Skeletal muscle cell (primary cell): ENCODE measurements around the gene MIR17HG.

Experiments used
- DNase-seq: peaks from one replicate; pipeline ENCODE4 v3.0.0-alpha.2; 2010; ENCODE audit warnings: low read depth
- H3K4me3 ChIP-seq: 2 replicates; pipeline ENCODE4 v1.5.1; 2011; ENCODE audit warnings: low read depth, mild to moderate bottlenecking, control low read depth, low read length, moderate library complexity

Gene MIR17HG

DNA sequence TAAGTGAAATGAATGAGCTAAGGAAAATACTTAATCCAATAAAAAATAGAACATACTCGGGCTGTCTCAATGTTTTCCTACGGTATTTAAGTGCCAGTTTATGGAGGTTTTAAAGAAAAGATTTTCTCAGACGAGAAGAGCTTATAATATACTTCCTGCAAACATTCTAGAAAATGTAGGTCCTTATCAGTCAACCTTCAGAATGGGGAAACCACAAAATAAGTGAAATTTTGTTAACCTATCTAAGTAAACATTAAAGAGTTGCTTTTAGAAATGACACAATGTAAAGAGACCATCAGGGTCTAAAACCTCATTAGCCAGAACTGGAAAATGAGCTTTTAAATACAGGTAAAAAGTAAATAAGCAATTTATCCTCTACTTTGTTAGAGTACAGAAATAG is 12.1 kb downstream of the MIR17HG start:
- H3K4me3 ChIP-seq, result no peak overlapping the region
- DNase-seq, result no peak

DNA sequence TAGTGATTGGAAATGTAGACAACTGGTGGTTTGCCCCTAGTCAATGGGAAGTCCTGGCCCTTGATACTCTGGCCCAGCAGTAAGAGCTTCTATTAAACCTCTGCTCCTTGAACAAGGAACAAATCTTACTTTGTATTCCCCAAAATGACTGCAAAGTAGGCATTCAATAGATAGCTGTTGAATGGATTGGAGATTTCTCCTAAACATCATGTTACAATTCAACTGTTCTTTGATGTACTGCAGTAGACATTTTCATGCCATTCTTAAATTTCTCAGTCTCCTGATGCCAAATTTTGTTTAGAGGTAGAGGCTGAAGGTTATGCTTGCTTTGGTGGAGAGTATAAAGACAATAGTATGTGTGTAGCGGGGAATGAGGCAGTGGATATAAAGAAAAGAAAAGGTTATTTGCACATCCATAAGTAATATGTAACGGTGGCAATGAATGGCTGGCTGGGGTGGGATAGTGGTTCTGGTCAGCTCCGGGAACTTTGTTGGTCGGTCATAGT is 12.8 kb downstream of the MIR17HG start:
- no peak overlapping the region for H3K4me3 ChIP-seq
- no peak for DNase-seq

DNA sequence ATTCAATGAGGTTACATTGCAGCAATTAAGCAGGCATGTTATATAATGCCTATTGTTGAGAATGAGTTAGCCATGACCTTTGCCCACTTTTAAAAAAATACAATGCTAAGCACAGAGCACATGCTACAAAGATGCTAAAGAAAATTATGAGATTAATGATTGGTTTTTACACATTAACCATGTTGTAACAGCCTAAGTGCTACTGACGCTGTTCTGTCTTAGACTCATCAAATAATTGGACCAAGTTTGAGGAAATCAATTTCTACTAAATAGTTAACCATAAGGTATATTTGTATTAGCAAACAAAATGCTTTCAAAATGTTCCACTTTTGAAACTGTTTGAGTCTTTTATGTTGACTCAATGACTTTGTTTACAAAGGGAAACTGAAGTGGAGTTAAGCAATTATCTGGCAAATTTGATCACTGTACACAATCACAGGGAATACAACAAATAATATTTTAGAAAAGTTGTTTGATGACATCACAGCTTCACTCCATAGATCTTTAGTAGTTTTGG is 14.3 kb downstream of the MIR17HG start:
- H3K4me3 ChIP-seq, result no peak overlapping the region
- DNase-seq, result no peak

DNA sequence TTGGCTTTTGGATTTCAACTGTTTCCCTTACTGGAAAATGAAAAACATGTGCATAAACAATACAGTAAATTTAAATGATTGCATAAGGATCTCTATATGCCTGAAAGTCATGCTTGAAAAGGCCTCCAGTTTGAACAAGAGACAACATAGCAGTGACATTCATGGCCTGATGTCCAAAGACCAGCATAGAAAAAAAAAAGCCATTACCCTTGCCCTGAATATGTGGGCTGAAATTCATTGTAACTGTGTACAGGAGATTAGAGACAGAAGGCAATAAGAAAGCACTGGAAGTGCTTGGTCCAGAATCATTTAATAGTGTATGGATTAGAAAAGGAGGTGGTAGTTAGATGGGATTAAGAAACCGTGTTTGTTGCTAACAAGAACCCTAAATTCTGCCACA is 15.4 kb downstream of the MIR17HG start:
- no peak for DNase-seq
- no peak overlapping the region for H3K4me3 ChIP-seq

DNA sequence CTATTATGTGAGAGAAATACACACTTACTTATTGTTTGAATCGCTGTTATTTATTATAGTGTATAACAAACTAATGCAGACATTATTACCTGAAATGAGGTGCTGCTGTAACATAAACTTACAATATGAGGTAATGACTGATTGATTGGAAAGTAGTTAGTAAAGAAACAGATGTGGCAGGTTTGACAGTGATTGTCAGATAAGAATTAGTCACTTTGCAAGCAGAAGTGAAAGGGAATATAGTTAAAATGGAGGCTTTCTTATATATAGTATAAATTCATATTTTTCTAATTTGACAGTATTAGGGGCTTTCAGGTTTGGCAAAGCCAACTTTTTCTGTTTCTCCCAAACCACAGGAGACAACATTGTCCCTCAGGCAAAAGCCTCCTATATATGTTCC is 20.6 kb downstream of the MIR17HG start:
- no peak overlapping the region for H3K4me3 ChIP-seq
- no peak for DNase-seq

DNA sequence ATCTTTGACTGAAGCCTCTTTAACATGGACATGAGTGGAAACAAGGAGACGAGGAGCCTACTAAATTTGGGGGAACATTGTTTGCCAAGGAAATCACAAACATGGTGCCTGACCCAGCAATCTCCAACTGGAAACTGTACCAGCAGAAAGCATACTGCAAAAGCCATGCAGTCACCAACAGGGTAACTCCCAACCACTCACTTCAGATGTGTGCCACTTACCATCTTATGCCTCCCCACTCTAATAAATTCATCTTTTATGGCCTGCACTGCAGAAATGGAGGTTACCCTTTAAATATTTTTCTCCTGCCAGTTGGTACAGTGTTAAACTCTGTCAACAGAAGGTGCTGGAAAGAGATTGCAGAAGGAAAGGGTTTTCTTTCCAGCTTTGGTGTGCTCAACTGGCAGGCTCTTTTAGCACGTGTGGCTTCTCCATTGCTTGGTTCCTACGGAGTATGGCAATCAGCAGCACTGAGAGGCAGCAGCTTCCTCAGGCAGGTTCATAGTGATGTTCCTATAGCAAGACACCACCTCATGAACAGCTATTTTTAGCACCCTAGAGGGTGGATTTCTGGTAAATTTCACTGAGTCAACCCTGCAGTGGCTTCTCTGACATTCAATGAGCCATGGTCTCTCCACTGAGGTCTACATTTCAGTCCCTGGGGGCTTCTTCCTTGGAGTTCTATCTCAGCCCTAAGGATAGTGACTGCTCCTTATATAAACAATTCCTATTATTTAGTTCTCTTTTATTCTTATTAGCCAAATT is 21.4 kb downstream of the MIR17HG start:
- no peak overlapping the region for H3K4me3 ChIP-seq
- peak; percentile 17 for DNase-seq

DNA sequence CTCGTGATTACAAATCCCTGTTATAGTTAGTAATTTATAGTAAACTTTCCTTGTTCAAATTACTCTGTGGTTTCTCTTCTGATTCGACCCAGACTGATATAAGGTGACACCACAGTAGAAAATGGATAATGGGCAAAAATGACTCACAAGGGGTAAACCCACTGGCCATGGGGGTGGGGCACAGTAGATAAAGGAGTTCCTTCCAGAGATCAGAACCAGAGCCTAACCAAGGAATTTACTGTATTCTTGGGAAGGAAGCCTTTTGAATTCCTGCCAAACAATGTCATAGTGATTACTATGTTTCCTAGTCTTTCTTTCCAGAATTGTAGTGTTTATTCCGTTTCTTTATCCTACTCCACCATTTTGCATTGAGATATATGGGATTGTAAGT is 21.9 kb downstream of the MIR17HG start:
- no peak overlapping the region for H3K4me3 ChIP-seq
- DNase-seq, result no peak

DNA sequence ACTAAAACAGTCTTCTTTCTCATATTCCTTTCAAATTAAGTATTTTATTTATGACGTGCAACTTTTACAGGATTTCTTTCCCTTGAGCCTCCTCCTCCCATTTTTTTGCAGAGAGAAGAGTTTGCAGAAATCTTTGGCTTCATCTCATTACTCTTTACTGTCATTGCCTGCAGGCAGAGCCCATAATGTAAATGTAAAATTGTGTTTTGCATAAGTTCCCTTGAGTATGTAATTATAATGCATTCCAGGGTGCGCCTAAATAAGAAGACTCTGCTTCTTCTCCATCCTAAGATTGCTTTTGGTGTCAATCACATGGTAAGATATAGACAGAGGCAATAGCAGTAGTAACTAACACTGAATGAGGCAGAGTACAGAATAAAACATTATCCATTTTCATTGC is 23.0 kb downstream of the MIR17HG start:
- DNase-seq, result no peak

DNA sequence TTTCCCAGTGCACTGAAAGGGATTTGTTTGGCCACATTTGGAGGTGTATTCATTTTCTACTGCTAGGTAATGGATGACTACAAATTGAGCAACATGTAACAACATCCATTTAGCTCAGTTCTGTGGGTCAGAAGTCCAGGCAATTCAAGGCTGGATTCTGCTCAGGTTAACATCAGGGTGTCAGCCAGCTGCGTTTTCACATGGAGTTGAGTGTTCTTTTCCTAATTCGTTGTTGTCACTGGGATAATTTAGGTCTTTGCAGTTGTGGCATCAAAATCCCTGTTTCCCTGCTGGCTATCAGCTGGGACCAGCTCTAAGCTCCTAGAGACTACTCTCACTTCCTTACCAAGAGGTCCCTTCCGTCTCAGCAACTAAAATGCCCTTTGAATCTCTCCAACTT is 25.4 kb downstream of the MIR17HG start:
- DNase-seq, result no peak
- no peak overlapping the region for H3K4me3 ChIP-seq

More for the DNA sequence above, 23.0 kb downstream of the MIR17HG start:
- no peak overlapping the region for H3K4me3 ChIP-seq

DNA sequence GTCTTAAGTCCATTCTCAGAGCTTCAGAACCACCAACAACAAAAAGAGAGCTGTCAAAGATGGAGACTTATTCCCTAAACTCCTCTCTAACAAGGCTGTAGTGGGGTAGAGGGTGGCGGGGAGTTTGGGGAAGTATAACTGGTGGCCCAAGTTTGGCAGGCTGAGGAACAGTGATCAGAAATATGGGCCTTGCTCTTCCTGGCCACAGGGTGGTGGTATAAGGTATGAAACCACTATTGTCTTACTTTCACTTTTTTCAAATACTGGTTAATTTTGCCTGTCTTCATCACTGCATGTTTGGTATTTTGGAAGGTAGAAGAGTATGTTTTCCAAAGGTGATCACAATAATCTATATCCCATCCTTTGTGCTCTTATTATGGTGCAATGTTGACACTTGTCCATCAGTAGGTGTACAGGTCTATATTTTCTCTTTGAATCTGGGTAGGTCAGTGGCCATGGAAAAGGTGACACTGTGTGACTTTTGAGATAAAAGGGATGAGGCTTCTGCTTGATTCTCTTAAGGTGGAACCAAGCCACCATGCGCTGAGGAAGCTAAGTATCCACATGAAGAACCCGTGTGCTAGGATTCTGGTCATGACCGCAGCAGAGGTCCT is 27.7 kb downstream of the MIR17HG start:
- no peak for DNase-seq
- no peak overlapping the region for H3K4me3 ChIP-seq

DNA sequence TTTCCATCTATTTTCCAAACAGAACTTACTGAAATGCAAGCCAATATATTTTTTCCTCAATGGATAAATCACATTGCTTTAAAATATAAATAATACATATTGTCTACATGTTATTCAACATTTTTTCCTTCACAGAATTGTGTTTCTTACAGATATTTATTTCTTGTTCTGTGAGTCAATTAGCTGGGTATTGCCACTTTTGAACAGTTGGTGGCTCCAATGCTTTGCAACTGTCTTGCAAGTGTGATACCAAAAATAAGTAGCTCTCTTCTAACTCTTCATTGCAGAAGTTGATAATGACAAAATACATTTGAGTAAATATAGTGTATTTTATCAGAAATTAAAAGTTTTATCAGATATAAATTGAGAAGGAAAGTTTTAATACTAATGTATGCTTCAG is 33.9 kb downstream of the MIR17HG start:
- no peak overlapping the region for H3K4me3 ChIP-seq
- DNase-seq, result peak; percentile 8

DNA sequence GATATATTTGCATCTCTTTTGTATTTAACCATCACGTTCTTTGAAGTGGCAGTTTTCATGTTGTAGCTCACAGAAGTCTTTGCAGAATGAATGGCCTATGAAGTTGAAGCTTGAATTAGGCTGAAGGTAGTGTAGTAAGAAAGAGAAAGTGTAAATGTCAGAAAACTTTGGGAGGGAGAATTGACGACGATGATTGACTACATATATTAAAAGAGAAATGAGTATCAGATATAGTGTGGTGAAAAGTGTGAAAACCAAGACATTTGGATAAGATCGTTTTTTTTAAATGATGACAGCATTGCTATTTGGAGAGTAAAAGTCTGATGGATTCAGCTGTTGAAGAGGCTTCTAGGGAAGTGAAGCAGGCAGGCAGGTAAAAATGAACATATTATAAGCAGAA is 36.3 kb downstream of the MIR17HG start:
- no peak overlapping the region for H3K4me3 ChIP-seq
- DNase-seq, result no peak

DNA sequence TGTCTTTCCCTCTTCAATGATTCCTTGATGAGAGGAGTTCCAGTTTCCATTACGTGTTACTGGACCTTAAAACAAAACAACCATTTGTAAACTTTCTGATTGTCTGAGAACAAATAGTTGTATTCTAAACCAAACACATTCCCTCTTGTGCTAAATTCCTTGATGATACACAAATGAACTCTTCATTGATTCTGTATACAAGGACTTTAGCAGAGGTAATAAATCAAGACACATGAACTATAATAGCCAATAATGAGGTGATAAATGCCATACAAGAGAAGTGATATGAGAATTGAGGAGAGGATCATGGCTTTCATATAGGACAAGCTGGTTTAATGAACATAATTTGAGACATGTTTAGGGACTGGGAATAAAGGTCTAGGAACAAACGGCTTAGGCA is 37.4 kb downstream of the MIR17HG start:
- no peak for DNase-seq
- H3K4me3 ChIP-seq, result no peak overlapping the region

DNA sequence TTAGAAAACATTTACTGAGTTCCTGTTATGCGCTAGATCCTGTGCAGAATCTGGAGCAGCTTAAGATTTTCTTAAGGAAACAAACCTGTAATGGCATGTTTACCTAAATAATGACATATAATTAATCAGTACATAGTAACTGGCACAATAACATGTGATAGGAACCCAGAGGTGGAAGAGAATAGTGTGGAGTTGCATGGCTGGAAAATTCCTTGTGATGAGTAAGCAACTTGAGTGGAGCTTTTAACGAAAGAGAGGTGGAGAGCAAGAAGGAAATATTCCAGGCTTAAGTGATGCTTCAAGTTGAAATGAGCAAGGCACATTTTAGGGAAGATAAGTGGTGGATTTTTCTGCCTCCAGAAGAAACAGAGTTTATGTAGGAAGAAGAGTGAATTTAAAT is 41.7 kb downstream of the MIR17HG start:
- DNase-seq, result no peak
- no peak overlapping the region for H3K4me3 ChIP-seq

DNA sequence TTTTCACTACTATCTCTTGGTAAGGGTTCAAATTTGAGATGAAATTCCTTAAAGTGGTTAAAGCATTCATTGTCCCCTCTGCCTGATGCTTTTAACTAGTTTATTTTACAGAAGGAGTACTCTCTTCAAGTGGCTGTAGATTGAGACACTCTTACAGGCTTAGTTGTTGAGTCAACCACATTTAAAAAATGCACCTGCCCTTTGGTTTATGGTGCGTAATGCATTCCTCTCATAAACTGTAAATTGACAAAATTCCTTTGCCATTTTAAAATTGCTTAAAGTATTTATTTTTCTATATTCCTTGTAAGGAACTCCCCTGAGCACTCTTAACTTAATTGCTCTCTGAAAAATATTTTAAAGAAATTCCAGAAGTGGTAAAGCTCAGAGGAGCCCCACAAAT is 50.1 kb downstream of the MIR17HG start:
- no peak for DNase-seq
- no peak overlapping the region for H3K4me3 ChIP-seq

DNA sequence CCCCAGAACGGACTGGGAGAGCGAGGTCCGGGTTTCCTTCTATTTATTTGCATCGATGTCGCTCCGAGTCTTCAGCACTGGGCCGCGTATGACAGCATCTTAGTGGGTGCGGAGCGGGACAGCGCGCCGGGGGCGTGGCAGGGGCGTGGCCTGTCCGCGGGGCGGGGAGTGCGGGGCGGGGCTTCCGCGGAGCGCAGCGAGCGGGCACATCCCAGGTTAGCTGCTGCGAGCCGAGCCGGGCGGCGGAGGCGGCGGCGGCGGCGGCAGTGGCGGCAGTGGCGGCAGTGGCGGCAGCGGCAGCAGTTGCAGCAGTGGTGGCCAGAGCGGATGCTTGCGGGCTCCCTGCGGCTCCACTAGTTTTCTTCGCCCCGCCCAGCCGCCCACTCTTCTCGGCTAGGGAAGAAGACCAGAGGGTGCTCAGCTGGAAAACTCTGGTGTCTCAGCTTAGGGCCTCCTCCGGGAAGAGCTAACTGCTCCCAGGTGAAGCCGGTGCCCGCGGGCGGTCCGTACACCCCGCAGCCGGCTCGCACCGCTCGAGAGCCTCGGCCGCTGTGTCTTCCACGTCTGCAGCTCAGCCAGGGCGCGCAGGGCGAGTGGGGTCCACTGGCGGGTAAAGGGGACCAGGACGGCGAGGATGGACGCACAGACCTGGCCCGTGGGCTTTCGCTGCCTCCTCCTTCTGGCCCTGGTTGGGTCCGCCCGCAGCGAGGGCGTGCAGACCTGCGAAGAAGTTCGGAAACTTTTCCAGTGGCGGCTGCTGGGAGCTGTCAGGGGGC is 51.1 kb downstream of the MIR17HG start, which contains the start of gene GPC5:
GPC5 (plus strand) TSS at position 209 of the 776 bp plus-strand sequence.
- H3K4me3 ChIP-seq, result peak within 1 kb of the TSS; percentile 57
- DNase-seq, result peak; percentile 14

DNA sequence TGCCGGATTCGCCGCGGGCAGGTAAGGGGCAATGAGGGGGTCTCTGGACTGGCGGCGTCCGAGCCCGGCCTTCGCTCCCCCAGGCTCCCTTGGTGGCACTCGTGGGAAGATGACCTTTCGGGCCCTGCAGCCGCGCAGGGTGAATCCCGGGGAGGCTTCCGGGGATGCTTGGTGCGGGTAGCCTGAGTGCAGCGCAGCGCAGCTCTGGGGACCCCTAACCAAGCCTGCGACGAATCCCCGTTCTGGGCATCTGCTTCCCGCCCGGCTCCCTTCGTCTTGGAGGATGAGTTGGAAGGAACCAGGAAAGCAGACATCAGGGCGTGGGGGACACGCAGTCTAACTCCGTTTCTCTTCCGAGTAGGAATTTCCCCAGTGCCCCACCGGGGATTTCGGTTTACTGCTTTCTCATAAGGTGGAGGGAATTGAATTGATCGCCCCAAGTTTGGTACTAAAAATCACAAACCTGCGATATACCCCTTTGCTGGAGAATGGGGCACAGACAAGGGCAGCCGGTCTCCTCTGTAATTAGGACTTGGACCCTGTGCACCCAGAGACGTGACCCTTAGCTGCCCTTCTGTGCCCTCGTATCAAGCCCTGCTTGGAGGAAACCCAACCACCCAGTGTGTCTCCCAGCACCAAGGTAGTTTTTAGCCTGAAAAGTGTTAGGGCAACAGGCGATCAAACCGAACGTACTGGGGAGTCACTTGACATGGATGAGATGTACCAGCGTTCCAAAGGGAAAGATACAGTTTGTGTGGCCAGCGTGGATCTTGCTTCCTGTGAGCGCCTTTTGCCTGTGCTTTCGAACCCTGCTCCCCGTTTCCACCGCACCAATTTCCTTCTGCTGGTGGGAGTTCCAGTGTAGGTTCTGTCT is 51.9 kb downstream of the MIR17HG start:
- H3K4me3 ChIP-seq, result peak overlapping the region; percentile 57
- DNase-seq, result no peak

DNA sequence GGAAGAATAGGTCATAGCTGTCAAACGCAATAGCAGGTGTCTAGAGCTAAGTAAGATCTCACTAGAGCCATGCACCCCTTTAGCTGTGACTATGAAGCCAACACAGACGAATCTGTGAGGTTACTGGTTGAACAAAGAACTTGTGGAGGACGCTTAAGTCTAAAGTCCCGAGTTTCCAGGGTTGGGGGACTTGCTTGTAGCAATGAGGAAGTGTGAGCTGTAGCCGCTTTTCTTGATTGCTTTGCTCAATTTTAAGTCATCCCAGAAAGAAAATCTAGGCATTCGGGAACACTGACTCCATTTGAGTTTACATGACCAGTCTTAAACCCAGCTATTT is 52.5 kb downstream of the MIR17HG start:
- H3K4me3 ChIP-seq, result no peak overlapping the region

DNA sequence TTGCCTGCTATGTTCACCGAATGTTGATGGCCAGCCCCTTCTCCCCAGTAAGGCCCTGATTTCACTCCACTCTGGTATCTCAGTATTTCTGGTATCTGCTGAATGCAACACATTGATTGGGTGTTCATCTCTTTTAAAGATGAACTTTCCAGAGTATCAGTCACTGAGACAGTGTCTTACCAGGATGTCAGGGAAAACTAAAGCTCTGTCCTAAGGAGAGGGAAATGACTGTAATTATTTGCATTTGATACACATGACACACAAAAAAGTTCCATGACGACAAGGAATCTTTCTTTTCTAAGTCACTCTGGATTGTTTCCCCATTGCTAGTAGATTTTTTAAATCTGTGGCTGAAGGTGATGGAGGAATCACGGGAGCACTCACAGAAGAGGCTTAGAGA is 53.2 kb downstream of the MIR17HG start:
- no peak for DNase-seq
- no peak overlapping the region for H3K4me3 ChIP-seq

More for the DNA sequence above, 52.5 kb downstream of the MIR17HG start:
- DNase-seq, result no peak
